Stomach (tissue), 9 donors: Measurements from ENCODE around the gene PIP4K2B. TPM values are rescaled to one million over a fixed set of nuclear protein-coding genes. Genes with fewer than 3 reads are reported as not detected.

Experiments used
- DNase-seq, 2 donors: peaks; one replicate each; pipeline versions ENCODE4 v3.0.0 to v3.0.0-alpha.2; 2013 to 2019
- H3K27ac ChIP-seq, 5 donors: fragments of 200-600 bp in 4 of 5; sonication (generic) in 4 of 5; one replicate each; pipeline ENCODE4 v1.5.1; 2013 to 2019; ENCODE audit warnings: mild to moderate bottlenecking in 1 of 5, moderate library complexity in 1 of 5
- H3K27me3 ChIP-seq, 3 donors: fragments of 200-600 bp; sonication (generic); one replicate each; pipeline ENCODE4 v1.5.1; 2017 to 2019; ENCODE audit warnings: mixed run types in 1 of 3
- H3K36me3 ChIP-seq, 4 donors: fragments of 200-600 bp; sonication (generic); 1 replicate in 3 of 4; 2 replicates in 1 of 4; pipeline ENCODE4 v1.5.1; 2016 to 2019
- H3K4me1 ChIP-seq, 4 donors: fragments of 200-600 bp; sonication (generic); one replicate each; pipeline ENCODE4 v1.5.1; 2016 to 2019
- H3K4me3 ChIP-seq, 4 donors: fragments of 200-600 bp; sonication (generic) in 3 of 4; one replicate each; pipeline ENCODE4 v1.5.1; 2016 to 2019; ENCODE audit warnings: mild to moderate bottlenecking in 1 of 4
- H3K9me3 ChIP-seq, 4 donors: fragments of 200-600 bp; sonication (generic); one replicate each; pipeline ENCODE4 v1.5.1; 2016 to 2019
- CTCF ChIP-seq, 7 experiments: fragments of 450-650 bp in 4 of 7; fragments of 200-600 bp in 3 of 7; sonication (generic) in 3 of 7; IDR thresholded peaks; one replicate each; pipeline ENCODE4 v1.5.1; 2016 to 2019; ENCODE audit warnings: antibody characterized with exemption in 7 of 7, control low read depth in 2 of 7, mild to moderate bottlenecking in 1 of 7
- EP300 ChIP-seq: sonication (generic); formaldehyde crosslinking; IDR thresholded peaks from one replicate; pipeline ENCODE4 v1.6.1; 2017; ENCODE audit warnings: antibody characterized with exemption
- POLR2A ChIP-seq, 4 donors: fragments of 450-650 bp; IDR thresholded peaks; one replicate each; pipeline ENCODE4 v1.6.1; 2016; ENCODE audit warnings: antibody characterized with exemption in 4 of 4, control low read depth in 2 of 4, mild to moderate bottlenecking in 1 of 4, moderate library complexity in 1 of 4
- POLR2AphosphoS5 ChIP-seq, 3 donors: sonication (generic); formaldehyde crosslinking; IDR thresholded peaks; one replicate each; pipeline ENCODE4 v1.6.1; 2016; ENCODE audit warnings: antibody characterized with exemption in 3 of 3
- WGBS, 5 donors: extraction: QIAGEN DNeasy Blood & Tissue Kit in 3 of 5; methylation state at CpG; one replicate each; pipeline versions ENCODE4 v1.1.5 to v1.1.7; 2013 to 2018; 5-methylcytosine and 5-hydroxymethylcytosine counted together
- intact Hi-C: fragments of 100-400 bp; cut with DNase I; formaldehyde crosslinking; loops from one replicate; pipeline ENCODE4 v1.15.1; 2023; ENCODE audit warnings: low total_unique reads
- polyA plus RNA-seq, 3 donors: library from polyadenylated mRNA; stranded (reverse); fragments of 200-250 nt; gene quantifications; one replicate each; pipeline ENCODE4 v1.2.3, GENCODE V29; 2013
- total RNA-seq, 5 donors: library from RNA; depleted of rRNA; stranded (reverse); fragments of >200 nt; gene quantifications; one replicate each; pipeline versions ENCODE4 v1.1.0 to v1.2.3, GENCODE V29; 2014 to 2016
- donor health status: healthy with polysubstance abuse.
- donor health status: Bipolar disorder and iron deficiency.
- donor health status: healthy.

PIP4K2B gene
- total and polyA plus RNA-seq, 8 donors: 9.9 to 99.2 (median 23.3) TPM

- TF ChIP-seq POLR2AphosphoS5 (IDR thresholded peaks at IDR 0.05): peak; percentile 14 to 62 (median 41)
- TF ChIP-seq CTCF (IDR thresholded peaks at IDR 0.05): no peak
- TF ChIP-seq EP300: no peak
- no peak for TF ChIP-seq POLR2A (IDR thresholded peaks at IDR 0.05)
- H3K4me3 ChIP-seq: no peak overlapping the region
- no peaks in the 10 kb centered on the region for H3K9me3 ChIP-seq
- peaks cover 0 to 14% (median 2%) of the 10 kb centered on the region in 3 donors for H3K27me3 ChIP-seq
- intact Hi-C loops: no loop called here
- peak in 1 of 2 donors; percentile 96 for DNase-seq
- H3K27ac ChIP-seq: peak overlapping the region; percentile 76 to 90 (median 83)
- WGBS, 5 donors: 34 to 42% (median 38%) methylated on average over 21 to 22 of the region's 22 CpGs
- peaks cover 0 to 26% (median 25%) of the 10 kb centered on the region in 4 donors for H3K36me3 ChIP-seq
- peaks cover 51 to 77% (median 67%) of the 10 kb centered on the region in 4 donors for H3K4me1 ChIP-seq
Observed at GRCh38 chr17:38742411-38743308, 56.7 kb downstream of the PIP4K2B start.

- WGBS, 5 donors: 18 to 34% (median 21%) methylated on average over 7 of the region's 7 CpGs
- Histone ChIP-seq H3K36me3 (peaks cover 0 to 33% (median 30%) of the 10 kb centered on the region in 4 donors), H3K4me1 (peaks cover 45 to 70% (median 60%) of the 10 kb centered on the region in 4 donors), H3K27ac (peak overlapping the region; percentile 76 to 90 (median 83)), H3K4me3 (no peak overlapping the region), H3K9me3 (no peaks in the 10 kb centered on the region), H3K27me3 (peaks cover 0 to 7% (median 0%) of the 10 kb centered on the region in 3 donors)
- intact Hi-C loops: no loop called here
- no peak for TF ChIP-seq CTCF (IDR thresholded peaks at IDR 0.05)
- TF ChIP-seq POLR2AphosphoS5 (IDR thresholded peaks at IDR 0.05): peak in 2 of 3 donors; percentile 3 to 37
- peak; percentile 83 for DNase-seq
Observed at GRCh38 chr17:38741921-38742410, 57.4 kb downstream of the PIP4K2B start.

- TF ChIP-seq EP300: no peak
- no peak for TF ChIP-seq POLR2A (IDR thresholded peaks at IDR 0.05)
- TF ChIP-seq POLR2AphosphoS5 (IDR thresholded peaks at IDR 0.05): no peak
- no peak for TF ChIP-seq CTCF (IDR thresholded peaks at IDR 0.05)
- intact Hi-C loops: no loop called here
- Histone ChIP-seq H3K27me3 (peaks cover 0 to 2% (median 0%) of the 10 kb centered on the region in 3 donors), H3K27ac (peak overlapping the region; percentile 76 to 90 (median 83)), H3K4me1 (peaks cover 40 to 65% (median 55%) of the 10 kb centered on the region in 4 donors), H3K4me3 (no peak overlapping the region), H3K36me3 (peaks cover 0 to 38% (median 35%) of the 10 kb centered on the region in 4 donors), H3K9me3 (no peaks in the 10 kb centered on the region)
- peak in 1 of 2 donors; percentile 62 for DNase-seq
- WGBS, 5 donors: 39 to 65% (median 57%) methylated on average over 5 of the region's 5 CpGs
Observed at GRCh38 chr17:38741461-38741860, 57.9 kb downstream of the PIP4K2B start.

GRCh38 chr17:38740806-38741205, 58.5 kb downstream of the PIP4K2B start:
- 62 to 81% (median 71%) methylated on average over 4 of the region's 4 CpGs for WGBS, 5 donors
- Histone ChIP-seq H3K9me3 (no peaks in the 10 kb centered on the region), H3K27ac (peak overlapping the region in 4 of 5 donors; percentile 76 to 90 (median 82)), H3K4me3 (no peak overlapping the region), H3K27me3 (no peaks in the 10 kb centered on the region), H3K36me3 (peaks cover 0 to 45% (median 41%) of the 10 kb centered on the region in 4 donors), H3K4me1 (peaks cover 33 to 58% (median 49%) of the 10 kb centered on the region in 4 donors)
- DNase-seq: no peak
- intact Hi-C loops: no loop called here
- TF ChIP-seq EP300 (no peak), CTCF (IDR thresholded peaks at IDR 0.05) (no peak), POLR2AphosphoS5 (IDR thresholded peaks at IDR 0.05) (no peak), POLR2A (IDR thresholded peaks at IDR 0.05) (no peak)
